Astrocyte of the hippocampus (primary cell): ENCODE results near the gene RASSF8.
A peak's percentile ranks its signal among the peaks of the same experiment; 100 is the strongest.

ENCODE experiments used
- DNase-seq: peaks from one replicate; pipeline ENCODE4 v3.0.0; 2011; ENCODE audit warnings: low read depth, low spot score

Gene RASSF8

DNA sequence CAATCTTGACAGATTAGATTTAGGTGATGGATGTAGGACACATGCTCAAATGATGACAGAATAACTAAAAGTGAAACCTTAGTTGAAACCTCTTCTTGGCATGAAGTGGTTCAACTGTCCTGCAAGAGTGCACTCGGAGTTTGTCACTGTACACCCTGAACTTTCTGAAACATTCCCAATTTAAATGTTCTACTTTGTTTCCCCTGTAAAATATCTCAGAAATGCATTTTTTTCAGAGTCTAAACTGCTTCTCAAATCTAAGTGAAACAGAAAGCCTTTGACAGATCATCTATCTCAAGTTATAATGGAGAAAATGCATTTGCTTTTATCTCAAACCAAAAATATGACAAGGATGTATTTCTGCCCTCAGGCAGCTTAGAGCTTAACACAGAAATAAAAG lies 100.3 kb downstream of the RASSF8 start:
- peak; percentile 19 for DNase-seq

DNA sequence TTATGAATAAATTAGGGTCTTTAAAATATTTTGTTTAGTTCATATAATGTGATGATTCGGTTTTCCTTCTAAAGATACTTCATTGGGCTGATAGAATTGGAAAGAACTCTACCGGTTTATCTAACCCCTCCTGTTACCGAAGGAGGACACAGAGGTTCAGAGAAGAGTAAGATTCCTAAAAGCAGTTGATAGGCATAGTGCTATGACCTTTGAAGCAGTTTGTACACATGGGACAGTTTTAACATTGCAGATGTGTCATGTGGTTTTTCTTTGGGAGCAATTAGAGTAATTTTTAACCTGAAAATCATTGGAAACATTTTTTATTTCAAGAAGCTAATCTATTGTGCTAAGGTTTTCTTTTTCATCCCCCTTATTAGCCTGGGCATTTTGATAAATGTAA lies 103.5 kb downstream of the RASSF8 start:
- DNase-seq, result no peak

DNA sequence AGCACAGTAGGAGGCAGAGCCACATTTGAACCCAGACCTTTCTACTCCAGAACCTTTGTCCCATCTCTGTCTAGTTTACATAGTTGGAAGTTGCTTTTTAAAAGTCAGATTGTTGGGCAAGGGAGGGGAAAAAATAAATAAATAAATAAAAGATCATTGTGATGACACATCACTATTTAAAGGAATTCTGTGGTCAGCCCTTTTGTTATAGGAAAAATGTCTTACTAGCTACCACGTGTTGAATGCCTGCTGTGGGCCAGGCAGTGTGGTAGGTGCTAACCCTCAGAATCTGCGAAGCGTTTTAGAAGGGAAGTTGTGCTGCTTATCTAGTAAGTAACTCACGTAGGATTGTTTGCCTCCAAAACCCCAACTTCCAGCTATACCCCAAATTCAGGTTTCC lies 104.1 kb downstream of the RASSF8 start:
- peak; percentile 79 for DNase-seq

DNA sequence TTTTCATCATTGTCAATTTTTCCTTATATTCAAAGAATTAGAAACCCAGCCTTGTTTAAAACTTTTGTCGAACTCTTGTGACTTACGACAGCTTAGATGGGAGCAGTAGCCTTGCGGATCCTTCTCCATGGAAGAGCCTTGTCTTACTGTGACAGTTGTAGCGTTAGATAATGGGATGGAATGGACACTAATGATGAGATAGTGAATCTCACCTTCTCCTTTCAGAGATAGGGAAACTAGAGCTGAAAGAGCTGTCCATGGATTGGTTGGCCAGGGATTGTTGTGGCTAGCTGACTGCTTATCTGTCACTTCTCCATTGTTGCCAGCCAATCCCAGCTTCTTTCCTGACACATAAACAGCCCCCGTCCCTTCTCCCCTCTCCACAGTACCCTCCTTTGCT lies 107.0 kb downstream of the RASSF8 start:
- DNase-seq, result no peak

DNA sequence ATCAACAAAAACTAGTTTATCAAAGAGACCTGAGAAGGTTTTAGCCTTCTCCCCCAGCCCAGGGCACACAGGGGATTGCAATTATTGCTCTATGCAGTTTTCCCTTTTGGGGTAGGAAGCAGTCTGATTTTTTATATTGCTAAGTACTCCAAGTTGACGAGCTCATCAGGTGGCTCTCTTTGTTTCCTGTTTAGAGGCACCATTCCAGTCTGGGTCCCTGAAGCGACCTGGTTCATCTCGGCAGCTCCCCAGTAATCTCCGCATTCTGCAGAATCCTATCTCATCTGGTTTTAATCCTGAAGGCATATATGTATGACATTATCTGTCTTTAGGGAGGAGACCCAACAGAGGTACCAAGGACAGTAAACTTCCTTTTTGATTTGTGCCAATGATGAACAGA lies 110.0 kb downstream of the RASSF8 start:
- no peak for DNase-seq

DNA sequence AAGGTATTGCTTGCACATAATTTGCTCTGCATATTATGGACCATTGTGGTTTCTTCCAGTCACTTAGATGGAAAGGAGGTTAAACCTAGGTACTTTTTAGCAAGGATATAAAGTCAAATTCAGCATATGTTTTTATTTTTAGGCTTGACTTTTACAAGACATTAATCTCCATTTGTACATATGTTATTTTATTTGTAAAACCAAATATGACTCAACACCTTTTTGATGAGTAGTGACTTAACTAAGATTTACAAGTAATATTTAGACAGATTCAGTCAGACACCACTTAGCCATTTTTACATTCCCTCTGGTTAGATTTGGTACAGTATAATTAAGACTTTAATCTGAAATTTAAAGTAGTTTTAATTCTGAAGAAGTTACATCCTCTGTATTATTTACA lies 111.3 kb downstream of the RASSF8 start:
- no peak for DNase-seq

DNA sequence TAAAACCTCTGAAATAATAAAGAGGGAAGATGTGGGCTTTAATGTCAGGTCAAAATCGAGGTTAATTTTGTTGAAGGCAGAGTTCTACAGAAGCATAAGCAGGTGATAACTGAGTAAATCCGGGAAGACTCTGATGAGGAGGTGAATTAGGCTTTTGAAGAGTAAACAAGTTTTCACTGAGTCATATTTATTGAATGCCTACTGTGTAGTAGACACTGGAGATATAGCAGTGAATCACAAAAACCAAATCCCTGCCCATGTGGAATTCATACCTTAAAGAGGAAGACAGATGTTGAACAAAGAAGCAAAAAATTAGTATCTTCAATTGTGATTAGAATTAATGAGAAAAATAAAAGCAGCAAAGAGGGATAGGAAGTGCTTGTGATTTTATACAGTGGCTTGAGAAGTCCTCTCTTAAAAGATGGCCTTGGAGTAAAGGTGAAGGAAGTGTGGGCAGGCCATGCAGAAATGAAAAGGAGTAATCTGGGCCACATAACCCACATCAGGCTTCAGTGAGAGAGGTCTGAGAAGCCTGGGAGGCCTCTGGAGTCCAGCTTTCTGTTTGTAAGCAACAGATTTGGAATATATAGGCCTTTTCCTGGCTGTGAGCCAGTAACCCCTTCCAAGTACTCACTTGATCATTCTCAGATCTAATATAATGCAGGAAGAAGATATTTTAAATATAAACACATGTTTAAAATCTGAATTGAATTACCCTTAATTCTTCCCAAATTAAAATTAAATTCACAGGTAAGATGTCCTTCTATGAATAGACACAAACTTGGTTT lies 119.6 kb downstream of the RASSF8 start:
- DNase-seq, result no peak

DNA sequence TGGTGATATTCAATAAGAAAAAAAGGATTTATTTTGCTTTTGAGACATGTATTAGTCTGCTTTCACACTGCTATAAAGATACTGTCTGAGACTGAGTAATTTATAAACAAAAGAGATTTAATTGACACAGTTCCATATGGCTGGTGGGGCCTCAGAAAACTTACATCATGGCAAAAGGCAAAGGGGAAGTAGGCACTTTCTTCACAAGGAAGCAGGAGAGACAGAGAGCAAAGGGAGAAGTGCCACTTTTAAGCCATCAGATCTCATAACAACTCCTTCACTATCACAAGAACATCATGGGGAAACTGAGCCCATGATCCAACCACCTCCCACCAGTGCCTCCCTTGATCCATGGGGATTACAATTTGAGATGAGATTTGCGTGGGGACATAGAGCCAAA lies 122.4 kb downstream of the RASSF8 start:
- DNase-seq, result no peak

DNA sequence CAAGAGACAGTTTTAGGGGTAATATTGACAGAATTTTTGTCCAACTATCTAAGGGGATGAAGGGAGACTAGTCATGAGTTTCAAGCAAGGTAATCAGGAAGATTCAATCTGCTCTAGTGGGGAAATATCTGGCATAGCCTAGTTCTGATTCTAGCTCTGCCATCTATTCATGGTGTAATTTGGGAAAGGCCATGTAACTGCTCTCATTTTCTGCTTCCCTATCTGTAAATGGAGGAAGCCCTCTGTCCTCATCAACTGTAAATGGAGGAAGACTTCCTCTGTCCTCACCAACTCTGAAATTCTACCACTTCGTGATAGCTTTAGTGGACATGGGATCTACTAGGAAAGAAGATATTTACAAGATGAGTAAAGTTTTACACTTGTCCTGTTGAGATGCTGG lies 128.5 kb downstream of the RASSF8 start:
- no peak for DNase-seq

DNA sequence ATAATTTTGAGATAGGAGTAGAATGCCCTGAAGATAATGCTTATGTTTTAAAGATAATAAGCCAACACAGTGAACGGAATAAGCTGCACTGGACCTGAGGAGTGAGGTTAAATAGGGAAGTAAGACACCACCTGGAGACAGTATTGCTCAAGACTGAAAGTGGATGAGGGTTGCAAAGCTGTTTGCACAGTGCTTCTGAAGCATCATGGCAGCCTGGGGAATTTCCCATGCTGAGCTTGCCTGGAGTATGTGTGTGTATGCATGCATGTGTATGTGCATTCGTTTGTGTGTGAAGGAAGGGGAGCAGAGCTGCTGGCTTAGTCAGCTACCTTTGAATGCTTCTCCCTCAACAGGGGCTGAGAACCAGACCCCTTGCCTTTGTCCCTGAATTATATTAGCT lies 130.5 kb downstream of the RASSF8 start:
- DNase-seq, result no peak

DNA sequence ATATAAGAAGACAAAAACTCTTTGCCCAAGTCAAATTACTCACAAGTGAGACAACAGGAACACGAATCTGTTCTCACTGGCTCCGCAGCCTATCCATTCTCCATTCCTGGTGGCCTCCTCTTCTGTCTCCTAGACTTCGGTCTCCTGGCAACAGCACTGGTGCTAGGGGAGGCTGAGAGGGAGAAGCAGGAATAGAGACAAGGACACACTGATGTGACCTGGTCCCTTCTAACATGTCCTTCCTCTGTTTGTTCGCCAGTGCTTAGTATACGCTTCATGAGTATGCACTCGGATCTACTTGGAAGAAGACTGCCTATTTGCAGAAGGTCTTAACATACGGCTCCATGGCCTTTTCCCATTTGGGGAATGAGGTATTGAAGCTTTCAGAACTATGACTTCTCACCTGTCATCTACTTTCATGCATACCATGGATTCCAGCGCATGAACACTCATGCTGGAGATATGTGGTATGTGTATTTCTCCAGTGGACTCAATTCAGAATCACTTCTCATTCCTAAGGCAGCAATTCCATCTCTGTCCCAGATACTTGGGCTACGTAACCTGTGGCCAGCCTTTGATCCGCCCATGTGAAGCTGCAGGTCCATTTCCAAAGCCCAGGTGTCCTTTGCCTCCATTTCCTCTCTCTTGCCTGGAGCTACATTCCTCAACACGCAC lies 132.5 kb downstream of the RASSF8 start:
- peak; percentile 64 for DNase-seq

DNA sequence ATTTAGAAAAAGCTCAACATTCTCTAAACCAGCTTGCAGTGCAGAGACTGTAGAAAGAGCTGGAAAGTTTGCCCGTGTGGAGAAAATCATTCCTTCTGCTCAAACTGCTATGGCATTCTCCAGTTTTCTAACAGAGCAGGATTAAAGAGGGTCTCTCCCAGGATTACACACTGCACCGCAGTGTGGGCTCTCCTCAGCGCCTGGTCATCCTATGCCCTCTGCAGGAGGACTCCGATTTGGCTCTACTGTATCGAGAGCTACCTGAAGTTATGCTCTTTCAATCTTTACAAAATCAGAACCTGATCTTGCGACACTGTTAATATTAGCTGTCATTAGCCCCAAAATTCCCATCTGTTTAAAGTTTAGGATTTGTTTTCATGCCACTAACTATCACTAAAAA lies 133.3 kb downstream of the RASSF8 start:
- DNase-seq, result peak; percentile 54

DNA sequence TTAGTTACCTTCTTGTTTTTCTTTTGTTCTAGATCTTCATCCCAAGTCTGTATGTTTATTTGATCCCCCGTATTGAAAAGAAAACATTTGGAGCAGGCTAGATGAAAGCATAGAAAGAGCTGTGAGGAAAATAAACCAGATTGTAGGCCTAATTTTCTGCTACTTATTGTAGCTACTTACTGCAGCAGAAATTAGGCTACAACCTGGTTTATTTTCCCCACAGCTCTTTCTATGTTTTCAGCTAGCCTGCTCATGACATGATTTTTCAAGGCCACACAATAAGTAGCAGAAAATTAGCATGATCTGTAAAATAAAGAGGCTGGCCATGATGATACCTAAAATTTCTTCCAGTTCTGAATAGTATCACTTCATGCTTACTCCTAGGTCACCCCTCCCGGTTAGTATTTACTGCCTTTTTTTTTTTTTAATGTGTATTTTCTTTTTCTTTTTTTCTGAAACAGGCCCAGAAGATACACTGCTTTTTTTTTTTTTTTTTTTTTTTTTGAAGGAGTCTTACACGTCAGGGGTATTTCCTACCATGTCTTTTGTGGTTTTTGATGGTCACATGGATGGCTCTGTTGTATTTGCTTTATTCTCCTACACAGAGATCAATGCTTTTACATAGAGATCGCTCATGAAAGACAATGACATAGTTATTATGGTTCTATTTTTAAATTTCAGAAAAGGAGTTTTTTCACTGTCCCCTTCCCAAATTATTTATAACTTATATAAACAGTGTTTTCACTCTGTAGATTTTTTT lies 134.0 kb downstream of the RASSF8 start:
- no peak for DNase-seq

DNA sequence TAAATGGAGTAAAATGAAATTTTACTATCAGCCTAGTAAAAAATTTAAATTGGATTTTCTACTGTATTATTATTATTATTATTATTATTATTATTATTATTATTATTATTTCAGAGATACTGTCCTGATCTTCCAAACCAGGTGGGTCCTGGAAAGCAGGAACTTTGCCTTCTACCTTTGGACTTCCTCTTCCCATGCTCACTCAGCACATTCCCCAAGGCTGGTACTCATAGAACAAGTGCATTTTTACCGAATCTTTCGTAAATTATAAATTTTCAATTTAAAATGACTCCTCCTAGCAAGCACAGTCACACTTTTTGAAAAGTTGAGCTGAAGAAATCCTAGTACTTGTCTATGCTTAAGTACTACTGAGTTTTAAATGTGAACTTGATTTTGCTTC lies 136.7 kb downstream of the RASSF8 start:
- no peak for DNase-seq

DNA sequence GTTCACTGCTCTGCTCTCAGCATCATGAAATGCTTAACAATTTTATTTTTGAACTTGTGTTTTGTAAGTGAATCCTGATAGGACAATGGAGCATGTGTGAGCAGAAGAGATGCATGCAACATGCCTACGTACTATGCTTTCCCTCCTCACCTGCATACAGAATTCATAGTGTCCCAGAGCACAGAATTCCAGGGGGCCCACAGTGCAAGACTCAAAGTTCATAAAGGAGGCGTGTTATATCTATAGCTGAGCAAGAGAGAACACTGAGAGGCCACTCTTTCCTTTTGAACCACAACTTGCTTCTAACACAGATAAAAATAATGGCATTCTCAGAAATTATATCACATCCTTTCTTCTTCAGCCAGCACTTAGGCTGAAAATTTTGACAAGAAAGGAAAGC lies 137.6 kb downstream of the RASSF8 start:
- DNase-seq, result no peak

DNA sequence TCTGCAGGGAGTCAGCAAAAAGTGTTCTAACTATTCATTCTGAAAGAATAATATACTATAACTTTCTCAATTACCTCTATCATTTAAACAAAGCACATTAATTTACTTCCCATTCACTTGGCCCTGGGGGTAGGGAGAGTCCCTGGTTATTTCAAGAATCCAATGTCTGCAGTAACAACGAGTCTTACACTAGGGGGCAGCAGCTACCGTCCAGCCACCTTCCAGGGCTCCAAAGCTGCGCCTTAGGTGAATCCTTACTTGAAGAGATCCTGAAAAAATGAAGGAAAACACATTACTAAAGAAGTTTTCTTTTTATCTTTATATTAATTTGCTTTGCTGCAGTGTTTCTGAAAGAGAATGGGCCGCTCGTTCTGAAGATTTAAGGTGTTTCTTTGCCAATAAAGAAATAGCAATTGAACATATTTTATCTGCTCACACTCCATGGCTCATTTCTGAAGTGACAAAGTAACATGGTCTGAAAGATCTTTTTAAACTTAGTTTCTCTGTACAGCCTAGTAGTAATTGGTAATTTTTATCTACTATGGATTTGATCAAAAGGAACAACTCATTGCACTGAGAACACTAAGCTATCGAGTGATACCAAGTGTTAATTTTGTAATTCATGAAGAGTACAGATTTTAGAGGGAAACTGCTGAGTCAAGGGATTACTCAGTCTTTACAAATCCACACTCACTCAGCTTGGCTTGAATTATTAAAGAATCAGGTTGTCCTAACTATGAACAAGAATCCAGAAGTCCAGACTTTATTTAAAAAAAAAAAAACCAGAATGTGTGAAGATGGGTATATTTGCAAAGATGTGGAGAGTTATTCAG lies 138.8 kb downstream of the RASSF8 start:
- DNase-seq, result peak; percentile 86

DNA sequence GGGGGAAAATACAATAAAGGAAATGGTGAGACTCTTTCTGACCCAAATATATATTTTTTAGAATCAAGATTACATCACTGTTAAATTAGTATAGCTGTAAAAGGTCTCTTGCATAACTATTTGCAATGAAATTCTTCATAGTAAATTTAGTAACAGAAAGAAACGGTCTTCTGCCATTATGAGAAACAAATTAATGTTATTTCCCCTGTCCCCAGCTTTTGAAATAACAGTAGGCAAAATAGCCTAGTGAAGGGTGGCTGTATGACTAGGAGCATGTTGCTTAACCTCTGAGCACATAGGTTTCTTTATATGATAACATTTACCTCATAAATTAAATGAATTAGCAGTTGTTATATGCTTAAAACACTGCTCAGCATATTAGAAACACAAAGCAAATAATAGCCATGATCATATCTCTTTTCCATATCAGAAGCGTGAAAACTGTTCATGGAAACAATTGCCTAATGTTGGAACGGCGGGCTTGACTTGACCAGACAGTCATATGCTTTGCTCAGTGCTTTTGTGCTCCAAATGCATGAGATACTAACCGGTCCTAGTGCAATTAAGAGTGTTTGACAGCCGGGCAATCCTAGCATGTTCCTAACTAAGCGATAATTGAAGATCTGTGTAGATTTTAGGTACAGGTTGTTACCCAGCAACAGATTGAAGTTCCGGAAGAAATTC lies 142.3 kb downstream of the RASSF8 start:
- DNase-seq, result no peak

DNA sequence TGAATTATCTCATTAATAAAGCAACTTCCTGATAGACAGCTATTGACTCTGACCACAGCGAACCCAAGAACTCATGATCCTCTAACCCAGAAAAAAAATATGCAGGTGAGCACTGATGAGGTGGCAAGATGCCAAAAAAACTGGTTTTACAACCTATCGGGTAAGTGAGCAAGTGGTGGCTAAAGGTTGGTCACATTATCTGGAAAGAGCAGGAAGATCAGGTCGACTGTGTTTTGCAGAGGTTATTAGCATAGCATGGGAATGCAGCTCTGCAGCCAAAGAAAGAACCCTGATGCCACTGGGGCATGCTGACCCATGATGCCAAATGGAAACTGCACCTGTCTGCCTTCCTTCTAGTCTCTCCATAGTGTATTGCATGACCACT lies 142.9 kb downstream of the RASSF8 start:
- no peak for DNase-seq

DNA sequence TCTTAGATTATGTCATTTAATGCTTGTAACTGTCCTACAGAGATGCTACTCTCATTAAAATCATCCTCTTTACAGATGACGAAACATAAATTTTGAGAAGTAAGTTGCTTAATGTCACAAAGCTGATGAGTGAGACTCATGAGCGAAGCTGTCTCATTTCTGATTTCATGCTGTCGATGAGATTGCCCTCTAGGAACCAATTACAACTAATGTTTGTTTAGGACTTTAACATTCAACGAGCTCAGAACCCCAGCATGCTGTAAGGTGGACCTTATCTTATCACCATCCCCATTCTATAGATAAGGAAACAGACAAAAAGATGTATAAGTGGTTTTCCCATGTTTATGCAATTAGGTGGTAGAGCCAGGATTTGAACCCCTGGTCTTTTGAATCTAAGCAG lies 143.3 kb downstream of the RASSF8 start:
- DNase-seq, result no peak

DNA sequence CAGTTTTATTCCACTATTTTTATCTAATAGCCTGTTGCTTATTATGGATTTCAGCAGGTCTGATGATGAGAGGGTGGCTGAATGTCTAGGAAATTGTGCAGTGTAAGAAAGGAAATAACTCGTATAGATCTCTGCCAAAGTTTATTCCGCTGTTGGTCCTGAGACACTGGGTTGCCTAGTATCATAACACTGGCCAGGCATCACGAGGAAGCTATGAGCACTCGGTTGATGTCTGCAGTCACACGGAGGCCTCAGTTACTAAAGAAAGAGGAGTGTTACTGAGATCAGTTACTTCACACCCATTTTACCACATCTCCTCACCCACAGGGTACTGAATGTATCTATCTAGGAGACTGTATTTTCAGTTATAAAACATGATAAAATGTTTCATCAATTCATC lies 144.5 kb downstream of the RASSF8 start:
- no peak for DNase-seq

DNA sequence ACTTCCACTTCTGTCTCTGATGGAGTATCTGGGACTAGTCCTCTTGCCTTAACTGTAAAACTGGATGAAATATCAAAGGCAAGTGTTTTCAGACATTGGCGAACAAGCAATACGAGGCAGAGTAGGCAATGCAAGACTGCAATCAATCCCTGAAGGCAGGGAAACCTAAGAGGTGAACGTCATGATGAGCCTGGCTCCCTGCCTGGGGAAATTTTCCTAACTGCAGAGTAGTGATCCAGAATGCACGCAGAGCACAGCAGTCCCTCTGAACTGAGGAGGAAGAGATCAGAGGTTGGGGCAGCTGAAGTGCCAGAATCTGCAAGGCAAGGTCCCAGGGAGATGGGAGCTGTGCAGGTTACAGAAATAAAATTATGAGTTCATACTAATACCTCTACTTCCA lies 147.9 kb downstream of the RASSF8 start:
- DNase-seq, result no peak
